Lung (tissue), 12 donors: Measurements from ENCODE around the gene KDM4E. TPM values are rescaled to one million over a fixed set of nuclear protein-coding genes. Genes with fewer than 3 reads are reported as not detected.
A peak's percentile ranks its signal among the peaks of the same experiment; 100 is the strongest.
"Not testable (repeated sequence)": the region's sequence is repeated elsewhere in the genome, so short reads cannot be mapped to it uniquely, and the experiment has no call there.

Experiments used
- ATAC-seq: fragments of 200-7000 bp; cut with Tn5 transposase; one replicate; pipeline ENCODE4 v1.9.1; 2020; ENCODE audit warnings: moderate number of reproducible peaks; ENCODE audit not compliant: insufficient read depth, low FRiP score
- DNase-seq, 3 donors: peaks; one replicate each; pipeline ENCODE4 v3.0.0-alpha.2; 2013 to 2017
- H3K27ac ChIP-seq, 2 donors: one replicate each; pipeline ENCODE4 v1.5.1; 2013; ENCODE audit warnings: mild to moderate bottlenecking in 2 of 2, moderate library complexity in 2 of 2, control low read depth in 1 of 2, inconsistent platforms in 1 of 2, low read depth in 1 of 2, low read length in 1 of 2
- H3K27me3 ChIP-seq, 3 donors: one replicate each; pipeline ENCODE4 v1.5.1; 2013; ENCODE audit warnings: low read length in 2 of 3; ENCODE audit not compliant: control insufficient read depth in 3 of 3, insufficient read depth in 3 of 3
- H3K36me3 ChIP-seq, 4 donors: one replicate each; pipeline ENCODE4 v1.5.1; 2013; ENCODE audit warnings: low read length in 4 of 4, mild to moderate bottlenecking in 1 of 4, moderate library complexity in 1 of 4; ENCODE audit not compliant: control insufficient read depth in 4 of 4, insufficient read depth in 4 of 4
- H3K4me1 ChIP-seq, 5 donors: one replicate each; pipeline ENCODE4 v1.5.1; 2013; ENCODE audit warnings: low read length in 5 of 5, mild to moderate bottlenecking in 2 of 5, moderate library complexity in 1 of 5; ENCODE audit not compliant: control insufficient read depth in 5 of 5, insufficient read depth in 5 of 5
- H3K4me3 ChIP-seq: one replicate; pipeline ENCODE4 v1.5.1; 2013; ENCODE audit warnings: mild to moderate bottlenecking, control low read depth, moderate library complexity
- H3K9ac ChIP-seq, 2 donors: one replicate each; pipeline ENCODE4 v1.5.1; 2013; ENCODE audit warnings: low read length in 2 of 2, control low read depth in 1 of 2; ENCODE audit not compliant: insufficient read depth in 1 of 2
- H3K9me3 ChIP-seq, 4 donors: one replicate each; pipeline ENCODE4 v1.5.1; 2013; ENCODE audit warnings: low read length in 3 of 4, mild to moderate bottlenecking in 1 of 4, moderate library complexity in 1 of 4; ENCODE audit not compliant: control insufficient read depth in 4 of 4, insufficient read depth in 3 of 4
- WGBS, 2 donors: extraction: QIAGEN DNeasy Blood & Tissue Kit; methylation state at CpG; one replicate each; pipeline ENCODE4 v1.1.7; 2013; 5-methylcytosine and 5-hydroxymethylcytosine counted together
- polyA plus RNA-seq, 2 donors: library from polyadenylated mRNA; stranded (reverse); fragments of 200-250 nt; gene quantifications; one replicate each; pipeline ENCODE4 v1.2.1, GENCODE V29; 2013
- total RNA-seq, 2 donors: library from RNA; depleted of rRNA in 1 of 2; stranded (reverse); fragments of >200 nt in 1 of 2; gene quantifications; one replicate each; pipeline ENCODE4 v1.2.1, GENCODE V29; 2014 to 2021
- TF ChIP-seq, protein P1 (sequence below): IDR thresholded peaks from 2 replicates; pipeline ENCODE4 v1.5.1; 2012; ENCODE audit warnings: mild to moderate bottlenecking; ENCODE audit errors: control extremely low read depth, extremely low read depth
- donor health status: control.
- donor health status: control.
- donor health status: Bipolar disorder and iron deficiency.
- donor health status: healthy.
- donor health status: DM: yes; HTN: yes; CAD: no.

Gene KDM4E
- total and polyA plus RNA-seq, 4 donors = not detected

DNA sequence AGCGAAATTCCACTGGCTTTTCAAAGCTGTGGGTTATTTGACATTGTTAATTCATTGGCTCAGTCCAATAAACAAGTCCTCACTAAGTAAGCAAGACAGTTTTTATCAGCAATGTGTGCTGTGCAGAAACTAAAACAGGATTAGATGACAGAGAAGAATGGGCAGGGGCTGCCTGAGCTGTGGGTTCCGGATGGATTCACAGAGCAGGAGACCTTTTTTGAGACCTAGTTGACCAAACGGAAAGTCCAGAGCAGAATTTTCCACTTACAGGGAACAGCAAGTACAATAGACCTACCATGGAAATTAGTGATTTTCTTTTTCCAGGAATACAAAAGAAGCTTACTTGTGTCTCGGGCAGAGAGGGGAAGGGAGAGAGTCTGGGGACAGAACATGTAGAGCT, 19.0 kb downstream of the KDM4E start:
- peaks cover 0 to 16% (median 0%) of the 10 kb centered on the region in 5 donors for H3K4me1 ChIP-seq
- no peak overlapping the region for H3K27ac ChIP-seq
- no peaks in the 10 kb centered on the region for H3K27me3 ChIP-seq
- ATAC-seq (no peak), DNase-seq (peak in 2 of 3 donors; percentile 42 to 45)
- no peak overlapping the region for H3K9ac ChIP-seq
- 53 to 71% methylated on average over 4 of the region's 4 CpGs for WGBS, 2 donors
- no peaks in the 10 kb centered on the region for H3K36me3 ChIP-seq
- TF ChIP-seq, protein P1, sequence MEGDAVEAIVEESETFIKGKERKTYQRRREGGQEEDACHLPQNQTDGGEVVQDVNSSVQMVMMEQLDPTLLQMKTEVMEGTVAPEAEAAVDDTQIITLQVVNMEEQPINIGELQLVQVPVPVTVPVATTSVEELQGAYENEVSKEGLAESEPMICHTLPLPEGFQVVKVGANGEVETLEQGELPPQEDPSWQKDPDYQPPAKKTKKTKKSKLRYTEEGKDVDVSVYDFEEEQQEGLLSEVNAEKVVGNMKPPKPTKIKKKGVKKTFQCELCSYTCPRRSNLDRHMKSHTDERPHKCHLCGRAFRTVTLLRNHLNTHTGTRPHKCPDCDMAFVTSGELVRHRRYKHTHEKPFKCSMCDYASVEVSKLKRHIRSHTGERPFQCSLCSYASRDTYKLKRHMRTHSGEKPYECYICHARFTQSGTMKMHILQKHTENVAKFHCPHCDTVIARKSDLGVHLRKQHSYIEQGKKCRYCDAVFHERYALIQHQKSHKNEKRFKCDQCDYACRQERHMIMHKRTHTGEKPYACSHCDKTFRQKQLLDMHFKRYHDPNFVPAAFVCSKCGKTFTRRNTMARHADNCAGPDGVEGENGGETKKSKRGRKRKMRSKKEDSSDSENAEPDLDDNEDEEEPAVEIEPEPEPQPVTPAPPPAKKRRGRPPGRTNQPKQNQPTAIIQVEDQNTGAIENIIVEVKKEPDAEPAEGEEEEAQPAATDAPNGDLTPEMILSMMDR = no peak
- peaks cover 0 to 2% (median 0%) of the 10 kb centered on the region in 4 donors for H3K9me3 ChIP-seq
- no peak overlapping the region for H3K4me3 ChIP-seq

DNA sequence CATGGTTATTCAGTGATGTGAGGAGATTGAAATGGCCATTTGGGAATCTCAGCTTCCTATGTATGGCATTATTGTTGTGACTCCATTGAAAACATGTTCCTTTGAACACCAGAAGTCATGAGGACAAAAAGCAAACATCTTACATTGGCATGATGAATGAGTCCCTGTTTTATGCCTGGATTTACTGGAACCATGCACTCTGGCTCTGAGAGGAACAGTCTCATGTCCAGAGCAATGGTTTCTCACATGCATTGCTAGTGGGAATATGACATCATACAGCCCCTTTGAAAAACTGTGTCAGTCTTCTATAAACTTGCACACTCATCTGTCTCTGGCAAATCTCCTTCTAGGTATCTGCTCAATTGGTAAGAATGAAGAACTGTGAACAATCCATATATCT, 20.8 kb downstream of the KDM4E start:
- no peak overlapping the region for H3K27ac ChIP-seq
- H3K36me3 ChIP-seq = no peaks in the 10 kb centered on the region
- no peak overlapping the region for H3K9ac ChIP-seq
- ATAC-seq (no peak), DNase-seq (no peak)
- TF ChIP-seq, protein P1 = no peak
- peaks cover 0 to 2% (median 0%) of the 10 kb centered on the region in 4 donors for H3K9me3 ChIP-seq
- no peak overlapping the region for H3K4me3 ChIP-seq
- peaks cover 0 to 16% (median 0%) of the 10 kb centered on the region in 5 donors for H3K4me1 ChIP-seq
- no peaks in the 10 kb centered on the region for H3K27me3 ChIP-seq

DNA sequence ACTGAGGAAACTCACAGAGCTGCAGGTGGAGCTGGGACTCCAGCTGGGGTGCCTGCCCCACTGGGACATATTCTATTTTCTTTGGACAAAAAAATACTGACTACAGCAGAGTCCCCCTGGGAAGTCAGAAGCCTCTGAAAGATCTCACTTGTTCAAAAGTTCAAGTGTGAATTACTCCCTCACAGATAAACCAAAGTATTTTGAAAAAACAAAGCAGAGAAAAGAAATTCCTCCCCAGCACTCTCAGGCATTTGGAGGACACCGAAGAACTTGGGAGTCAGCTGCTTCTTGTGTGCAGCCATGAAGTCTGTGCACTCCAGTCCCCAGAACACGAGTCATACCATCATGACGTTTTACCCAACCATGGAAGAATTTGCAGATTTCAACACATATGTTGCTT, 24.1 kb downstream of the KDM4E start, which contains the start of gene KDM4F:
Gene KDM4F (plus strand): TSS at position 301 of the 400 bp plus-strand sequence.
- not testable (repeated sequence) for H3K9ac ChIP-seq, H3K9me3 ChIP-seq, H3K36me3 ChIP-seq, H3K4me3 ChIP-seq, H3K27ac ChIP-seq, DNase-seq, H3K27me3 ChIP-seq, ATAC-seq, H3K4me1 ChIP-seq
- 84 to 94% methylated on average over 2 to 3 of the region's 3 CpGs for WGBS, 2 donors

DNA sequence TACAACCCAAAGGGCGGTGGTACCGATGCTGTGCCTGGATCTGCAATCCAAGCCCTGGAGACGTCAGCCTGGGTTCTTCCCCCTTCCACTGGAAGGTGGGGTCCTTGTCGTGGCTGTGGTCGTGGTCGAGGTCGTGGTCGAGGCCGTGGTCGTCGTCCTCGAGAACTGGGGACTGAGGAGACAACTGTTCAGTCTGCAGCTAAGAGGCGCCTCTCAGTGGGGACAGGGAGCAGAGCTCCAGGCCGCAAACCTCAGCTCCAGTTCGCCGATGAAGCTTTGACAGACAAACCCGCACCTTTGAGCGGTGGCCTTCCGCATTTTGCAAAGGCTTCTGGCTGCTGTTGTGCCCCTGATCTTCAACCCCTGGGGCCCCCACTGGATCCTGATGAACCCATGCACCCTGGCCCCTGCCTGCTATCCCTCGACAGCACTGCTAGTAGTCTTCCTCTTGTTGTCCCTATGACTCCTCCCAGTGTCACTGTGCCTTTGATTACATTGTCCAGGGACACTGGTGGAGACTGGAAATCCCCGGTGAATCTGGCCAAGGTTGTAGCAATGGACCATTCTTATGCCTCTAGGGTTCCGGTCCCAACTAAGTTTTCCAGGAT, 25.6 kb downstream of the KDM4E start:
- WGBS, 2 donors = 82 to 91% methylated on average over 22 of the region's 22 CpGs
- no peak for DNase-seq

More for the DNA sequence above, 25.6 kb downstream of the KDM4E start:
- no peak for ATAC-seq
- Histone ChIP-seq H3K9ac (no peak overlapping the region), H3K4me3 (no peak overlapping the region), H3K4me1 (peaks cover 0 to 6% (median 0%) of the 10 kb centered on the region in 5 donors), H3K36me3 (no peaks in the 10 kb centered on the region), H3K27me3 (no peaks in the 10 kb centered on the region), H3K27ac (no peak overlapping the region), H3K9me3 (no peaks in the 10 kb centered on the region)
- TF ChIP-seq, protein P1 = no peak
